ENCODE data around the gene POLN. TPM values are rescaled to one million over a fixed set of nuclear protein-coding genes. Genes with fewer than 3 reads are reported as not detected.
A peak's percentile ranks its signal among the peaks of the same experiment; 100 is the strongest.

POLN gene
- total and polyA plus RNA-seq, 2 of the 4 experiments (the other 2 are of a cell fraction), result 0.63 to 0.72 TPM

DNA sequence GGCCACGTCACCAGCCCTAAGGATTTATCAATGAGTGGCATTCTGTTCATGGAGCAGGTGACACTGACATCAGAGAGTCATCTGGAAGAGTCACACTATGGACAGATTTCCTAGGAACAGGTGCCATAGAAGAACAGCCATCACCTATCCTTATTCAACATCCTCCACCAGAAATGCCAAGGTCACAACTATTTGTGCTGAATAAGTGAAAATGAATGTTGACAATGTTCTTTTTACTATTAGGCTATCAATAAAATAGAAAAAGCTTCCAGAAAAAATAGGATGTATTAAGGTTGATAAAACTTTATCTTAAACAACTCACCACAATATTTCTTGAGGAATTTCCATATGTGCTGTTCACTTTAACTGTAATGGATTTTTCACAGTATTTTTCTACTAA lies 62.9 kb downstream of the POLN start:
- POLR2A ChIA-PET (ENCODE audit: unreplicated experiment), result no interaction called here
- no peak overlapping the region for H3K9ac ChIP-seq (ENCODE audit: low read depth, low read length)
- H3K18ac ChIP-seq (ENCODE audit: low read depth, low read length), result no peak overlapping the region
- BruUV-seq (replicated peaks), result no TSS peak
- peaks cover 9% of the 10 kb centered on the region; the same call in 1 of the 2 replicates for H3K9me1 ChIP-seq (ENCODE audit: insufficient read depth, low read length)
- H3K4ac ChIP-seq (ENCODE audit: low read depth, low read length), result no peak overlapping the region
- intact Hi-C loops (cut with micrococcal nuclease) (no loop called here), in situ Hi-C loops (cut with MboI; ENCODE audit: low sequenced_read_pairs) (no loop called here), dilution Hi-C loops (cut with HindIII; ENCODE audit: low sequenced_read_pairs, unreplicated experiment) (no loop called here)
- no peak overlapping the region for H2BK15ac ChIP-seq (ENCODE audit: low read depth, low read length)
- H4K8ac ChIP-seq (ENCODE audit: low read depth in 2 of 2, low read length in 2 of 2), result no peak overlapping the region
- no peak overlapping the region for H4K91ac ChIP-seq (ENCODE audit: insufficient read depth, low read depth, low read length)
- no peak for TF ChIP-seq MAZ (IDR thresholded peaks at IDR 0.05; ENCODE audit: borderline replicate concordance, low read depth, low read length)
- 0 out of 2 replicates have a peak, but pooled peaks have one; percentile 8 for TF ChIP-seq MAFK (IDR thresholded peaks at IDR 0.05; ENCODE audit: low read depth, low read length)
- H3K27ac ChIP-seq (ENCODE audit: insufficient read depth, low read length), result no peak overlapping the region
- no CpG with 5 or more reads among the region's 1 CpG for WGBS, 2 experiments (ENCODE audit: extremely low coverage in 2 of 2, insufficient read length in 1 of 2)
- ATAC-seq (ENCODE audit: low read depth) (no peak), DNase-seq (no peak)
- H2AFZ ChIP-seq (replicated peaks; ENCODE audit: low read length, poor library complexity), result no peak overlapping the region
- no peak overlapping the region for H3K4me3 ChIP-seq (ENCODE audit: insufficient read depth, low read depth, low read length)
- H3K14ac ChIP-seq (replicated peaks; ENCODE audit: low read depth, low read length), result no peak overlapping the region
- H2BK5ac ChIP-seq (ENCODE audit: low read depth, low read length, poor library complexity, severe bottlenecking), result no peak overlapping the region
- no peaks in the 10 kb centered on the region for H3K9me3 ChIP-seq (ENCODE audit: control insufficient read depth, insufficient read depth, low read length)
- no peak overlapping the region for H2AK9ac ChIP-seq (replicated peaks; ENCODE audit: low read depth, low read length, poor library complexity)
- H3K4me2 ChIP-seq (ENCODE audit: low read depth, low read length), result no peak overlapping the region
- CTCF ChIA-PET, result no interaction called here
- H3K79me1 ChIP-seq (ENCODE audit: low read depth in 1 of 2, low read length in 2 of 2), result no peaks in the 10 kb centered on the region
- no peak overlapping the region for H2BK120ac ChIP-seq (ENCODE audit: low read depth, low read length)
- H2BK20ac ChIP-seq (ENCODE audit: low read depth, low read length), result no peak overlapping the region
- no peak overlapping the region for H3K23ac ChIP-seq (ENCODE audit: low read depth, low read length)
- no peaks in the 10 kb centered on the region for H3K27me3 ChIP-seq (ENCODE audit: control insufficient read depth, insufficient read depth, low read length)
- no peak overlapping the region for H4K5ac ChIP-seq (ENCODE audit: low read depth, low read length)
- no peaks in the 10 kb centered on the region for H4K20me1 ChIP-seq (ENCODE audit: insufficient read depth, low read length)
- H3K56ac ChIP-seq (ENCODE audit: extremely low read depth, insufficient read depth, low read length), result no peak overlapping the region
- no peaks in the 10 kb centered on the region for H3K4me1 ChIP-seq (ENCODE audit: control insufficient read depth, insufficient read depth, low read length)
- no peaks in the 10 kb centered on the region for H3K36me3 ChIP-seq (ENCODE audit: control insufficient read depth, insufficient read depth, low read length)
- H2AK5ac ChIP-seq (ENCODE audit: low read depth, low read length), result no peak overlapping the region

Data from IMR-90 (cell line).